Esophagus muscularis mucosa (tissue), 4 donors: Measurements from ENCODE around the gene CDC42BPA. TPM values are rescaled to one million over a fixed set of nuclear protein-coding genes. Genes with fewer than 3 reads are reported as not detected.

ENCODE experiments used
- DNase-seq: peaks from one replicate; pipeline ENCODE4 v3.0.0-alpha.2; 2017; ENCODE audit errors: extremely low spot score
- H3K27ac ChIP-seq, 4 donors: fragments of 200-600 bp; sonication (generic); replicated peaks in 1 of 4; 1 replicate in 3 of 4; 2 replicates in 1 of 4; pipeline ENCODE4 v1.5.1; 2016 to 2019; ENCODE audit warnings: mild to moderate bottlenecking in 1 of 4
- H3K27me3 ChIP-seq, 4 donors: fragments of 200-600 bp; sonication (generic); one replicate each; pipeline versions ENCODE4 v1.5.1 to v1.6.0; 2016 to 2019
- H3K36me3 ChIP-seq, 4 donors: fragments of 200-600 bp; sonication (generic); one replicate each; pipeline ENCODE4 v1.5.1; 2016 to 2019
- H3K4me1 ChIP-seq, 4 donors: fragments of 200-600 bp; sonication (generic); one replicate each; pipeline ENCODE4 v1.5.1; 2016 to 2019
- H3K4me3 ChIP-seq, 4 donors: fragments of 200-600 bp; sonication (generic); 1 replicate in 2 of 4; 2 replicates in 2 of 4; pipeline ENCODE4 v1.5.1; 2016 to 2019; ENCODE audit warnings: mild to moderate bottlenecking in 4 of 4, moderate library complexity in 1 of 4
- H3K9me3 ChIP-seq, 4 donors: fragments of 200-600 bp; sonication (generic); 1 replicate in 3 of 4; 2 replicates in 1 of 4; pipeline ENCODE4 v1.5.1; 2016 to 2019
- EP300 ChIP-seq: sonication (generic); formaldehyde crosslinking; IDR thresholded peaks from one replicate; pipeline ENCODE4 v1.6.1; 2017; ENCODE audit warnings: antibody characterized with exemption
- POLR2A ChIP-seq: fragments of 450-650 bp; IDR thresholded peaks from one replicate; pipeline ENCODE4 v1.6.1; 2017; ENCODE audit warnings: antibody characterized with exemption, moderate library complexity, mild to moderate bottlenecking, low read depth
- POLR2AphosphoS5 ChIP-seq, 2 donors: sonication (generic); formaldehyde crosslinking; IDR thresholded peaks; one replicate each; pipeline ENCODE4 v1.6.1; 2017; ENCODE audit warnings: antibody characterized with exemption in 2 of 2
- whole genome bisulfite sequencing: methylation state at CpG from one replicate; pipeline ENCODE4 v1.1.5; 2018; 5-methylcytosine and 5-hydroxymethylcytosine counted together
- intact Hi-C: fragments of 100-400 bp; cut with DNase I; formaldehyde crosslinking; loops from one replicate; pipeline ENCODE4 v1.15.1; 2023
- total RNA-seq, 4 donors: library from RNA; depleted of rRNA; stranded (reverse); fragments of >200 nt; gene quantifications; one replicate each; pipeline versions ENCODE4 v1.1.0 to v1.2.1, GENCODE V29; 2016
- TF ChIP-seq, protein P1 (sequence below), 3 experiments: fragments of 200-600 bp in 2 of 3; fragments of 450-650 bp in 1 of 3; sonication (generic) in 2 of 3; IDR thresholded peaks; one replicate each; pipeline ENCODE4 v1.5.1; 2017 to 2019; ENCODE audit warnings: antibody characterized with exemption in 3 of 3, mild to moderate bottlenecking in 2 of 3, moderate library complexity in 1 of 3

The CDC42BPA gene
- total RNA-seq, 4 donors from 2014 or later, result 59.5 to 72.2 (median 69.7) TPM

DNA sequence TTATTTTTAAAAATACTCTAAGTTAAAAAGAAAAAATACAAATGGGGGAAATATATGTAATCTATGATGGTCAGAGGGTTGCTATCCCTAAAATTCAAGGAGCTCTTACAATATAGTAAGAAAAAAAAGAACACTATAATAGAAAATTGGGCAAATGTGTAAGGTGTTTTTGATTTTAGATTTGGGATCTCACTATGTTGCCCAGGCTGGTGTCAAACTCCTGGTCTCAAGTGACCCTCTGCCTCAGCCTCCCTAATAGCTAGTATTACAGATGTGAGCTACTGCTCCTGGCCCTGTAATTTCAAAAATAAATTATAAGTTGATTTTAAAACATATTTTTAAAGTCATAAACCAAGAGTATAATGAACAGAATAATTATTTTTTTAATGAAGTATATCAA is 45.9 kb downstream of the CDC42BPA start:
- Histone ChIP-seq H3K9me3 (no peaks in the 10 kb centered on the region), H3K4me1 (peaks cover 4 to 26% (median 20%) of the 10 kb centered on the region in 4 donors), H3K27me3 (no peaks in the 10 kb centered on the region), H3K4me3 (no peak overlapping the region), H3K36me3 (no peaks in the 10 kb centered on the region), H3K27ac (no peak overlapping the region)
- TF ChIP-seq, protein P1, sequence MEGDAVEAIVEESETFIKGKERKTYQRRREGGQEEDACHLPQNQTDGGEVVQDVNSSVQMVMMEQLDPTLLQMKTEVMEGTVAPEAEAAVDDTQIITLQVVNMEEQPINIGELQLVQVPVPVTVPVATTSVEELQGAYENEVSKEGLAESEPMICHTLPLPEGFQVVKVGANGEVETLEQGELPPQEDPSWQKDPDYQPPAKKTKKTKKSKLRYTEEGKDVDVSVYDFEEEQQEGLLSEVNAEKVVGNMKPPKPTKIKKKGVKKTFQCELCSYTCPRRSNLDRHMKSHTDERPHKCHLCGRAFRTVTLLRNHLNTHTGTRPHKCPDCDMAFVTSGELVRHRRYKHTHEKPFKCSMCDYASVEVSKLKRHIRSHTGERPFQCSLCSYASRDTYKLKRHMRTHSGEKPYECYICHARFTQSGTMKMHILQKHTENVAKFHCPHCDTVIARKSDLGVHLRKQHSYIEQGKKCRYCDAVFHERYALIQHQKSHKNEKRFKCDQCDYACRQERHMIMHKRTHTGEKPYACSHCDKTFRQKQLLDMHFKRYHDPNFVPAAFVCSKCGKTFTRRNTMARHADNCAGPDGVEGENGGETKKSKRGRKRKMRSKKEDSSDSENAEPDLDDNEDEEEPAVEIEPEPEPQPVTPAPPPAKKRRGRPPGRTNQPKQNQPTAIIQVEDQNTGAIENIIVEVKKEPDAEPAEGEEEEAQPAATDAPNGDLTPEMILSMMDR (IDR thresholded peaks at IDR 0.05), result no peak
- no peak for TF ChIP-seq POLR2AphosphoS5 (IDR thresholded peaks at IDR 0.05)
- TF ChIP-seq EP300, result no peak
- no peak for TF ChIP-seq POLR2A
- no peak for DNase-seq
- intact Hi-C loops, result no loop called here

DNA sequence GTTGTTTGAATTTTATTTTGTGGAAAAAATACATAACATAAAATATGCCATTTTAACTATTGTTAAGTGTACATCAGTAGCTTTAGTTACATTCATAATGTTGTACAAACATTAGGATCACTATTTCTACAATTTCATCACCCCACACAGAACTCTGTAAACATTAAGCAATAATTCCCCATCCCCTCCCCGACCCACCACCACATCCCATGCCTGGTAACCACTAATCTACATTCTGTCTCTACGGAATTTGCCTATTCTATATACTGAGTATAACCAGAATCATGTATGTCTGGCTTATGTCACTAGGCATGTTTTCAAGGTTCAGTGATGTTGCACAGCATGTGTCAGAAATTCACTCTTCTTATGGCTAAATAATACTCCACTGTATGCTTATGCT is 47.7 kb downstream of the CDC42BPA start:
- peaks cover 4 to 37% (median 34%) of the 10 kb centered on the region in 4 donors for H3K4me1 ChIP-seq
- H3K4me3 ChIP-seq, result no peak overlapping the region
- WGBS, result 90% methylated on average over 2 of the region's 2 CpGs
- no peaks in the 10 kb centered on the region for H3K27me3 ChIP-seq
- no peak for DNase-seq
- TF ChIP-seq EP300 (no peak), POLR2AphosphoS5 (IDR thresholded peaks at IDR 0.05) (no peak), POLR2A (no peak)
- TF ChIP-seq, protein P1 (IDR thresholded peaks at IDR 0.05), result no peak
- no peaks in the 10 kb centered on the region for H3K9me3 ChIP-seq
- H3K27ac ChIP-seq, result no peak overlapping the region
- intact Hi-C loops, result no loop called here
- H3K36me3 ChIP-seq, result no peaks in the 10 kb centered on the region

DNA sequence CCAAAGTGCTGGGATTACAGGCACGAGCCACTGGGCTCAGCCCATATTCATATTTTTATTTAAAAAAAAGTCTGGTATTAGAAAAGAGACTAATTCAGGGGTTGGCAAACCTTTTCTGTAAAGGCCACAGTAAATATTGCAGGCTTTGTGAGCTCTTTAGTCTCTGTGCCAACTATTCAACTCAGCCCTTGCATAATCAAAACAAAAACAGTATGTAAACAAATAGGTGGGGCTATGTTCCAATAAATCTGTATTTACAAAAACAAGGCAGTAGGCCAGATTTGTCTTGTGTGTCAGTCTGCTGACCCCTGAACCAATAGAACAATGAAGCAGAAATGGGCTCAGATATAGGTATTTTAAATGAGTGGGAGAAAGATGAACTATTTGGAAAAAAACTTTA is 49.3 kb downstream of the CDC42BPA start:
- intact Hi-C loops, result no loop called here
- peaks cover 4 to 46% (median 36%) of the 10 kb centered on the region in 4 donors for H3K4me1 ChIP-seq
- DNase-seq, result no peak
- no peak overlapping the region for H3K27ac ChIP-seq
- H3K36me3 ChIP-seq, result no peaks in the 10 kb centered on the region
- TF ChIP-seq, protein P1 (IDR thresholded peaks at IDR 0.05), result no peak
- no peak for TF ChIP-seq POLR2A
- no peak for TF ChIP-seq POLR2AphosphoS5 (IDR thresholded peaks at IDR 0.05)
- no peak for TF ChIP-seq EP300
- H3K4me3 ChIP-seq, result no peak overlapping the region
- WGBS, result 82% methylated on average over 1 of the region's 1 CpG
- no peaks in the 10 kb centered on the region for H3K9me3 ChIP-seq
- no peaks in the 10 kb centered on the region for H3K27me3 ChIP-seq

DNA sequence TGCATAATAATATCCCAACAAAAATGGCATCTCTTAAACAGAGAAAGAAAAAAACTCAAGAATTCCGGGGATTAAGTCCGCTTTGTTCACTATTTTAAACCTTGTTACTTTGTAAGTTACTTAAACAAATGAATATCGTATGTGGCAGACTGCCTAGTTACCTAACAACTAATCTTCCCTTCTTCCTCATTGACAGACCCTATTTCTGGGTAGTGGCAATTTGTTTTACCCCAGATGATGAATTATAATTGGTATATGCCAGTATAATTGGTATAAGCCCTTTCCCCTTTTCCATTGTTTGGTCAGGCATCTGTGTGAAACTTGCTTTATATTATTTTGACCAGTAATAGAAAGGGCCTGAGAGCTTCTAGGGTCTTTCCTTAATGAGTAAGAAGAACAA is 52.4 kb downstream of the CDC42BPA start:
- Histone ChIP-seq H3K27me3 (no peaks in the 10 kb centered on the region), H3K9me3 (no peaks in the 10 kb centered on the region), H3K4me3 (no peak overlapping the region), H3K36me3 (no peaks in the 10 kb centered on the region), H3K4me1 (peaks cover 4 to 45% (median 35%) of the 10 kb centered on the region in 4 donors), H3K27ac (no peak overlapping the region)
- 64% methylated on average over 3 of the region's 3 CpGs for WGBS
- no peak for TF ChIP-seq EP300
- TF ChIP-seq POLR2A, result no peak
- no peak for TF ChIP-seq POLR2AphosphoS5 (IDR thresholded peaks at IDR 0.05)
- TF ChIP-seq, protein P1 (IDR thresholded peaks at IDR 0.05), result no peak
- DNase-seq, result no peak
- intact Hi-C loops, result loop anchor here (2.0 kb wide), 1 partner anchor 21 kb away; no protein-coding TSS in a partner anchor

DNA sequence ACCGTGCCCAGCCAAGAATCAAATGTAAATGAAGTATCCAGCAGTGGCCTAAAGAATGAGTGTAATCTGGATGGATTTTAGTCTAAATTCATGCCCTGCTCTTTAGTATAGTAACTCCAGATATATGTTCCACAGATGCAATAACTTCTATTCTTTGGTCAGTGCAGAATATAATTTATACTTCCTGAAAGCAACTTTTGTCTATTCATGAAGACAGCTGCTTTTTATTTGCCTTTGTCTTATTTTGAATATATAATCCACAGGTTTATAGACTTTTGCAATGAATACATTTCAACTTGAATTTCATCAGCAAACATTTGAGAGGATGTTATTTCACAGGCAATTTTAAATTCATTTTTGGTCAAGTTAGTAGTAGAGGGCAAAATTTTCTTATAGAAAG is 54.4 kb downstream of the CDC42BPA start:
- TF ChIP-seq EP300 (no peak), POLR2AphosphoS5 (IDR thresholded peaks at IDR 0.05) (no peak), POLR2A (no peak)
- TF ChIP-seq, protein P1 (IDR thresholded peaks at IDR 0.05), result no peak
- Histone ChIP-seq H3K9me3 (no peaks in the 10 kb centered on the region), H3K36me3 (no peaks in the 10 kb centered on the region), H3K4me1 (peaks cover 4 to 38% (median 34%) of the 10 kb centered on the region in 4 donors), H3K27ac (no peak overlapping the region), H3K27me3 (no peaks in the 10 kb centered on the region), H3K4me3 (no peak overlapping the region)
- 76% methylated on average over 1 of the region's 1 CpG for WGBS
- no peak for DNase-seq
- intact Hi-C loops, result loop anchor here (2.0 kb wide), 1 partner anchor 19 kb away; no protein-coding TSS in a partner anchor
